Skeletal muscle satellite cell (primary cell): ENCODE data around the gene HPS1.

Experiments
- H3K27me3 ChIP-seq: 2 replicates; pipeline ENCODE4 v1.7.0; 2013; ENCODE audit warnings: low read length; ENCODE audit not compliant: control insufficient read depth, insufficient read depth
- H3K36me3 ChIP-seq: 2 replicates; pipeline ENCODE4 v1.7.0; 2013; ENCODE audit warnings: mild to moderate bottlenecking, control low read depth, low read length; ENCODE audit not compliant: insufficient read depth
- H3K4me1 ChIP-seq: 2 replicates; pipeline ENCODE4 v1.7.0; 2013; ENCODE audit warnings: low read length; ENCODE audit not compliant: control insufficient read depth, insufficient read depth
- H3K4me2 ChIP-seq: 2 replicates; pipeline ENCODE4 v1.7.0; 2013; ENCODE audit warnings: mild to moderate bottlenecking, low read length
- H3K4me3 ChIP-seq: 2 replicates; pipeline ENCODE4 v1.7.0; 2013; ENCODE audit warnings: low read length
- H3K9ac ChIP-seq: 2 replicates; pipeline ENCODE4 v1.7.0; 2013; ENCODE audit warnings: mild to moderate bottlenecking, low read depth, low read length, moderate library complexity
- H3K9me3 ChIP-seq: replicated peaks from 2 replicates; pipeline ENCODE4 v1.7.0; 2013; ENCODE audit warnings: mild to moderate bottlenecking, control low read depth, low read length

The HPS1 gene

GRCh38 chr10:98445200-98445812 lies 1.4 kb downstream of the HPS1 start:
- peaks cover 36% of the 10 kb centered on the region for H3K36me3 ChIP-seq
- H3K4me2 ChIP-seq = peak overlapping the region; percentile 98
- H3K4me1 ChIP-seq = peaks cover 12% of the 10 kb centered on the region
- peak overlapping the region; percentile 95 for H3K9ac ChIP-seq
- no peaks in the 10 kb centered on the region for H3K27me3 ChIP-seq
- H3K4me3 ChIP-seq = peak overlapping the region; percentile 97
- H3K9me3 ChIP-seq = no peaks in the 10 kb centered on the region

GRCh38 chr10:98444314-98445006 lies 2.3 kb downstream of the HPS1 start:
- H3K9ac ChIP-seq = no peak overlapping the region
- no peaks in the 10 kb centered on the region for H3K27me3 ChIP-seq
- no peak overlapping the region for H3K4me3 ChIP-seq
- peaks cover 40% of the 10 kb centered on the region for H3K36me3 ChIP-seq
- peaks cover 12% of the 10 kb centered on the region for H3K4me1 ChIP-seq
- H3K4me2 ChIP-seq = no peak overlapping the region
- no peaks in the 10 kb centered on the region for H3K9me3 ChIP-seq

- Histone ChIP-seq H3K4me3 (no peak overlapping the region), H3K4me2 (no peak overlapping the region), H3K4me1 (no peaks in the 10 kb centered on the region), H3K36me3 (peaks cover 67% of the 10 kb centered on the region), H3K9me3 (no peaks in the 10 kb centered on the region), H3K9ac (no peak overlapping the region), H3K27me3 (no peaks in the 10 kb centered on the region)
Observed at GRCh38 chr10:98438715-98439114, 8.0 kb downstream of the HPS1 start.

GRCh38 chr10:98436704-98437103 lies 10.0 kb downstream of the HPS1 start:
- H3K4me1 ChIP-seq = no peaks in the 10 kb centered on the region
- H3K27me3 ChIP-seq = no peaks in the 10 kb centered on the region
- peaks cover 67% of the 10 kb centered on the region for H3K36me3 ChIP-seq
- H3K4me3 ChIP-seq = no peak overlapping the region
- no peaks in the 10 kb centered on the region for H3K9me3 ChIP-seq
- no peak overlapping the region for H3K4me2 ChIP-seq
- H3K9ac ChIP-seq = no peak overlapping the region

GRCh38 chr10:98435178-98435577 lies 11.6 kb downstream of the HPS1 start:
- no peaks in the 10 kb centered on the region for H3K4me1 ChIP-seq
- no peaks in the 10 kb centered on the region for H3K27me3 ChIP-seq
- no peak overlapping the region for H3K4me2 ChIP-seq
- H3K4me3 ChIP-seq = no peak overlapping the region
- H3K9ac ChIP-seq = no peak overlapping the region
- H3K9me3 ChIP-seq = no peaks in the 10 kb centered on the region
- H3K36me3 ChIP-seq = peaks cover 76% of the 10 kb centered on the region

GRCh38 chr10:98433881-98434732 lies 12.6 kb downstream of the HPS1 start:
- H3K36me3 ChIP-seq = peaks cover 78% of the 10 kb centered on the region
- H3K27me3 ChIP-seq = no peaks in the 10 kb centered on the region
- H3K4me3 ChIP-seq = no peak overlapping the region
- H3K4me2 ChIP-seq = no peak overlapping the region
- no peaks in the 10 kb centered on the region for H3K9me3 ChIP-seq
- H3K9ac ChIP-seq = no peak overlapping the region
- no peaks in the 10 kb centered on the region for H3K4me1 ChIP-seq

GRCh38 chr10:98433371-98433770 lies 13.4 kb downstream of the HPS1 start:
- no peak overlapping the region for H3K4me3 ChIP-seq

GRCh38 chr10:98432330-98432729 lies 14.4 kb downstream of the HPS1 start:
- Histone ChIP-seq H3K36me3 (peaks cover 77% of the 10 kb centered on the region), H3K9ac (no peak overlapping the region), H3K4me3 (no peak overlapping the region), H3K4me2 (no peak overlapping the region), H3K4me1 (no peaks in the 10 kb centered on the region), H3K27me3 (no peaks in the 10 kb centered on the region), H3K9me3 (no peaks in the 10 kb centered on the region)

More at GRCh38 chr10:98433371-98433770, 13.4 kb downstream of the HPS1 start:
- Histone ChIP-seq H3K4me2 (no peak overlapping the region), H3K27me3 (no peaks in the 10 kb centered on the region), H3K36me3 (peaks cover 78% of the 10 kb centered on the region), H3K9ac (no peak overlapping the region), H3K4me1 (no peaks in the 10 kb centered on the region), H3K9me3 (no peaks in the 10 kb centered on the region)

- H3K36me3 ChIP-seq = peaks cover 84% of the 10 kb centered on the region
- no peak overlapping the region for H3K9ac ChIP-seq
- no peak overlapping the region for H3K4me3 ChIP-seq
- H3K9me3 ChIP-seq = no peaks in the 10 kb centered on the region
- no peak overlapping the region for H3K4me2 ChIP-seq
- no peaks in the 10 kb centered on the region for H3K27me3 ChIP-seq
- H3K4me1 ChIP-seq = no peaks in the 10 kb centered on the region
Observed at GRCh38 chr10:98431016-98431415, 15.7 kb downstream of the HPS1 start.

GRCh38 chr10:98430427-98430826 lies 16.3 kb downstream of the HPS1 start:
- H3K9ac ChIP-seq = no peak overlapping the region
- no peak overlapping the region for H3K4me3 ChIP-seq
- H3K4me2 ChIP-seq = no peak overlapping the region
- H3K4me1 ChIP-seq = no peaks in the 10 kb centered on the region
- no peaks in the 10 kb centered on the region for H3K9me3 ChIP-seq
- H3K36me3 ChIP-seq = peaks cover 84% of the 10 kb centered on the region
- H3K27me3 ChIP-seq = no peaks in the 10 kb centered on the region

GRCh38 chr10:98429320-98430072 lies 17.2 kb downstream of the HPS1 start:
- Histone ChIP-seq H3K4me1 (no peaks in the 10 kb centered on the region), H3K4me3 (no peak overlapping the region), H3K4me2 (no peak overlapping the region), H3K27me3 (no peaks in the 10 kb centered on the region), H3K9me3 (no peaks in the 10 kb centered on the region), H3K36me3 (peaks cover 76% of the 10 kb centered on the region), H3K9ac (no peak overlapping the region)
